Measurements from ENCODE around the gene FAM20C.

The FAM20C gene

GRCh38 chr7:251446-252175, 59.2 kb downstream of the FAM20C start:
- no peak overlapping the region for H3K27ac ChIP-seq

GRCh38 chr7:252216-252965, 60.0 kb downstream of the FAM20C start:
- TF ChIP-seq ZFX (IDR thresholded peaks at IDR 0.05; ENCODE audit: borderline replicate concordance): no peak
- no peak for TF ChIP-seq CTCF (IDR thresholded peaks at IDR 0.05)
- H3K27ac ChIP-seq: no peak overlapping the region

More at GRCh38 chr7:251446-252175, 59.2 kb downstream of the FAM20C start:
- TF ChIP-seq CTCF (IDR thresholded peaks at IDR 0.05): no peak
- no peak for TF ChIP-seq ZFX (IDR thresholded peaks at IDR 0.05; ENCODE audit: borderline replicate concordance)

DNA sequence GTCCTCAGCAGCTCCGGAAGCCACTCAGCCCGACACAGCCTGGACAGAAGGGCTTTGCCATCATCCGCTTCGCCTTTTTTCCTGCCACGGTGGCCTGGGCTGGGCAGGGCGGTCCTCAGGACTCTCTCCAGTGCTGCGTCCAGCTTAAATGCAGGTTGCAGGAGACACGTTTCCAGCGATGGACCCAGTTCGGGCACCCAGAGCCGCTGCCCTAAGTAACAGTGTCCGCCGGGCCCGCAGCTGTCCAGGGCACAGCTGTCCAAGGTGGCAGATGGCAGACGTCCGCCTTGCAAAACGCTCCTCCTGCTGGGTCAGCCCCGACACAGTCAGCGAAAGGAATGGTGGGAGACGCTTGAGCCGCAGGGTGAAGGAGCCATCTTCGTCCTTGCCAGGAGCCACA, 60.6 kb downstream of the FAM20C start:
- no peak overlapping the region for H3K27ac ChIP-seq
- TF ChIP-seq ZFX (IDR thresholded peaks at IDR 0.05; ENCODE audit: borderline replicate concordance): no peak

DNA sequence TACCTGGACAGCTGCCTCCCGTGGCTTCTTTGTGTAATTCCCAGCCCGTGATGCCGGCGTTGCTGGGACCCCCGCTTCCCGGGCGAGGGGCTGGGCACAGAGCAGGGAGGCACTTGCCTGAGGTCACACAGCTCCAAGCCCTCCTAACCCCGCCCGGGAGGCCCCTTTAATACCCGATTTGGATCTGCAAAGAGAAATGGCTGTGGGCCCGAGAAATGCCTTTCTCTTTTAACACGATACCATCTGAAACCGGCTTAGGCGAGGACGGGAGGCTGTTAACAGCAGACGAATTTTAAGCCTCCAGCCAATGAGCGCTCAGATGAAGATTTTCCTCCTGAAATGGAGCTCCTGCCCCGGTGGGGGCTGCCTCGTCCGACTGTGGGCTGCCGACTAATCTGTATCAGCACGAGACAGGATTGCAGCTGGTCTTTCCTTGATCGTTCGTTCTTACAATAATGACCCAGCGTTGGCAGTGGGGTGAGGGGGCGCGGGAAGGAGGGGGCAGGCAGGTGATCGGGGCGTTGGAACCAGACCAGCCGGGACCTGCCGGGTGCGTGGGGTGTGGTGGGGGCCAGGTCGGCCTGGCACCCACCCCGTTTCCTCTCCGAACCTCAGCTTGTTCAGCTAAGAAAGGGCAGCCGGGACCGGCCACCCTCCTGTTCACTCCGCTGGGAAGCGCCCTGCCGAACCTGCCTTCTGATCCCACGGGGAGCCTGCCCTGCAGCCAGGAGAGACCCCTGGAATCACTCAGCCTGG, 61.4 kb downstream of the FAM20C start:
- TF ChIP-seq ZFX (IDR thresholded peaks at IDR 0.05; ENCODE audit: borderline replicate concordance) (no peak), CTCF (IDR thresholded peaks at IDR 0.05) (no peak)
- no peak overlapping the region for H3K27ac ChIP-seq

GRCh38 chr7:254337-255037, 62.1 kb downstream of the FAM20C start:
- H3K27ac ChIP-seq: no peak overlapping the region
- TF ChIP-seq ZFX (IDR thresholded peaks at IDR 0.05; ENCODE audit: borderline replicate concordance) (no peak), CTCF (IDR thresholded peaks at IDR 0.05) (no peak)

DNA sequence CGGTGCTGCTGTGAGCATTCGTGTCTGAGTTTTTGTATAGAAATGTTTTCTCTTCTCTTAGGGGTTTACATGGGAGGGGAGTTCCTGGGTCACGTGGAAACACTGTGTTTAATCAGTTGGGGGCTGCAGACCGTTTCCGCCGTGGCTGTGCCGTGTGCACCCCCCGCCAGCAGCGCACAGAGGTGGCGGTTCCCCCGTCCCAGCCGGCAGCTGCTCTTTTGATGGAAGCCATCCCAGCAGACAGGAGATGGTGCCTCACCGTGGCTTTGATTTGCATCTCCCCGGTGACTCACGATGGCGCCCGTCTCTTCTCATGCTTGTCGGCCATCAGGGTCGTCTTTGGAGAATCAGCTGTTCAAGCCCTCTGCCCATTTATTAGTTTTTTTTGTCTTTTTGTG, 62.7 kb downstream of the FAM20C start:
- no peak for TF ChIP-seq CTCF (IDR thresholded peaks at IDR 0.05)
- no peak for TF ChIP-seq ZFX (IDR thresholded peaks at IDR 0.05; ENCODE audit: borderline replicate concordance)
- no peak overlapping the region for H3K27ac ChIP-seq

DNA sequence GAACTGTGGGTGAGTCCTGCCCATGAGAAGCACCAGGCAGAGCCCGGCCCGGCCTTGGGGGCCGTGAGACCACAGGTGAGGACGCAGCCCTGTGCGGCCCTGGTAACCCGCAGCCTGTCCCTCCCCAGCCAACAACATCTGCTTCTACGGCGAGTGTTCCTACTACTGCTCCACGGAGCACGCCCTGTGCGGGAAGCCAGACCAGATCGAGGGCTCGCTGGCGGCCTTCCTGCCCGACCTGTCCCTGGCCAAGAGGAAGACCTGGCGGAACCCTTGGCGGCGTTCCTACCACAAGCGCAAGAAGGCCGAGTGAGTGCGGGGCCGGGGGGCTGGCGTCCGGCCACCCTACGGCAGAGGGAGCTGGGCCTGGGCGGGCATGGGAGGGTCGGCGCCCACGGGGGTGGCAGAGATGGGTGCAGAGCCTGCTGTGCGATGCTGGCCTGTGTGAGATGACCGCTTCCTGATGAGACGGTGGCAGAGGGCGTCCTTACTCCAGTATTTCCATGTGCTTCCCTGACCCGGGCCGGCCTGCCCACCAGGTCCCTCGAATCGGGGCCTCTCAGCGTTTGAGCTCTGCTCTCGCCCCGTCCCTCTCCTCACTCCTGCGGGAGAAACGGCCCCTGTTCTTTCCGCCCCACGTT, 63.5 kb downstream of the FAM20C start:
- TF ChIP-seq CTCF (IDR thresholded peaks at IDR 0.05): no peak
- TF ChIP-seq ZFX (IDR thresholded peaks at IDR 0.05; ENCODE audit: borderline replicate concordance): no peak
- H3K27ac ChIP-seq: no peak overlapping the region

All from 22Rv1 (cell line).